Measurements from ENCODE around the gene TDRD15. TPM values are rescaled to one million over a fixed set of nuclear protein-coding genes. Genes with fewer than 3 reads are reported as not detected.
A peak's percentile ranks its signal among the peaks of the same experiment; 100 is the strongest.

TDRD15 gene
- total and polyA plus RNA-seq, 2 of the 13 experiments (the other 11 are each of a cell fraction or from before 2014, with no cell fraction given) = 0.12 to 0.29 TPM

GRCh38 chr2:21155365-21156136 is 31.8 kb downstream of the TDRD15 start (continued):
- no peak for TF ChIP-seq ZNF850 (CRISPR knock-in tag; conservative IDR thresholded peaks at IDR 0.05)
- TF ChIP-seq NFRKB (IDR thresholded peaks at IDR 0.05) = no peak
- TF ChIP-seq ZNF121 (CRISPR knock-in tag; IDR thresholded peaks at IDR 0.05) = no peak
- no peak for TF ChIP-seq HBP1 (CRISPR knock-in tag; IDR thresholded peaks at IDR 0.05; ENCODE audit: low read depth)
- TF ChIP-seq ZNF296 (CRISPR knock-in tag; conservative IDR thresholded peaks at IDR 0.05) = no peak
- TF ChIP-seq CREM (IDR thresholded peaks at IDR 0.05) = peak; percentile 87
- TF ChIP-seq CREM (CRISPR knock-in tag; IDR thresholded peaks at IDR 0.05) = no peak
- no peak for TF ChIP-seq ZNF644 (CRISPR knock-in tag; IDR thresholded peaks at IDR 0.05; ENCODE audit: low read depth)
- no peak for TF ChIP-seq ZNF292 (CRISPR knock-in tag; IDR thresholded peaks at IDR 0.05; ENCODE audit: borderline replicate concordance, low read depth)
- TF ChIP-seq, protein P1, sequence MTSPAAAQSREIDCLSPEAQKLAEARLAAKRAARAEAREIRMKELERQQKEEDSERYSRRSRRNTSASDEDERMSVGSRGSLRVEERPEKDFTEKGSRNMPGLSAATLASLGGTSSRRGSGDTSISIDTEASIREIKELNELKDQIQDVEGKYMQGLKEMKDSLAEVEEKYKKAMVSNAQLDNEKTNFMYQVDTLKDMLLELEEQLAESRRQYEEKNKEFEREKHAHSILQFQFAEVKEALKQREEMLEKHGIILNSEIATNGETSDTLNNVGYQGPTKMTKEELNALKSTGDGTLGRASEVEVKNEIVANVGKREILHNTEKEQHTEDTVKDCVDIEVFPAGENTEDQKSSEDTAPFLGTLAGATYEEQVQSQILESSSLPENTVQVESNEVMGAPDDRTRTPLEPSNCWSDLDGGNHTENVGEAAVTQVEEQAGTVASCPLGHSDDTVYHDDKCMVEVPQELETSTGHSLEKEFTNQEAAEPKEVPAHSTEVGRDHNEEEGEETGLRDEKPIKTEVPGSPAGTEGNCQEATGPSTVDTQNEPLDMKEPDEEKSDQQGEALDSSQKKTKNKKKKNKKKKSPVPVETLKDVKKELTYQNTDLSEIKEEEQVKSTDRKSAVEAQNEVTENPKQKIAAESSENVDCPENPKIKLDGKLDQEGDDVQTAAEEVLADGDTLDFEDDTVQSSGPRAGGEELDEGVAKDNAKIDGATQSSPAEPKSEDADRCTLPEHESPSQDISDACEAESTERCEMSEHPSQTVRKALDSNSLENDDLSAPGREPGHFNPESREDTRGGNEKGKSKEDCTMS (CRISPR knock-in tag; conservative IDR thresholded peaks at IDR 0.05) = no peak
- TF ChIP-seq ZNF280B (CRISPR knock-in tag; IDR thresholded peaks at IDR 0.05; ENCODE audit: borderline replicate concordance) = no peak
- no peak for TF ChIP-seq GTF3A (CRISPR knock-in tag; conservative IDR thresholded peaks at IDR 0.05)
- peak; percentile 89 for TF ChIP-seq HNF4A (CRISPR knock-in tag; IDR thresholded peaks at IDR 0.05)
- TF ChIP-seq STAT5B (CRISPR knock-in tag; IDR thresholded peaks at IDR 0.05) = no peak
- no peak for TF ChIP-seq HOXA7 (CRISPR knock-in tag; IDR thresholded peaks at IDR 0.05)
- no peak for TF ChIP-seq CHCHD3 (CRISPR knock-in tag; IDR thresholded peaks at IDR 0.05)
- TF ChIP-seq BHLHE40 (IDR thresholded peaks at IDR 0.05; ENCODE audit: low read length) = no peak
- TF ChIP-seq ZNF556 (CRISPR knock-in tag; IDR thresholded peaks at IDR 0.05; ENCODE audit: borderline replicate concordance) = no peak
- TF ChIP-seq MAF1 (CRISPR knock-in tag; IDR thresholded peaks at IDR 0.05; ENCODE audit: borderline replicate concordance) = no peak
- no peak for TF ChIP-seq PLRG1 (conservative IDR thresholded peaks at IDR 0.05)
- TF ChIP-seq ZNF772 (CRISPR knock-in tag; IDR thresholded peaks at IDR 0.05) = no peak; the same call in 1 of the 2 replicates
- TF ChIP-seq ZNF550 (CRISPR knock-in tag; IDR thresholded peaks at IDR 0.05; ENCODE audit: borderline replicate concordance) = no peak
- TF ChIP-seq MTA3 (CRISPR knock-in tag; IDR thresholded peaks at IDR 0.05) = no peak
- no peak for TF ChIP-seq ZNF710 (CRISPR knock-in tag; IDR thresholded peaks at IDR 0.05; ENCODE audit: borderline replicate concordance)
- TF ChIP-seq ZNF17 (CRISPR knock-in tag; IDR thresholded peaks at IDR 0.05) = no peak
- TF ChIP-seq TGIF2 (CRISPR knock-in tag; IDR thresholded peaks at IDR 0.05) = no peak

All from HepG2 (cell line).